WTC11 (cell line): ENCODE measurements around the gene CEP19.

Experiments used
- CREM ChIP-seq: sonication (generic); formaldehyde crosslinking; IDR thresholded peaks from 2 replicates; pipeline ENCODE4 v1.8.1; 2022; ENCODE audit warnings: mild to moderate bottlenecking, missing genetic modification reagents, moderate library complexity
- CTCF ChIP-seq: fragments of 200-600 bp; IDR thresholded peaks from 2 replicates; pipeline ENCODE4 v1.8.0; 2022; ENCODE audit warnings: antibody characterized with exemption
- NR1H2 ChIP-seq: sonication (generic); formaldehyde crosslinking; IDR thresholded peaks from 2 replicates; pipeline ENCODE4 v1.9.0; 2021; ENCODE audit warnings: mild to moderate bottlenecking, moderate library complexity, missing genetic modification reagents
- SMAD4 ChIP-seq: sonication (generic); formaldehyde crosslinking; IDR thresholded peaks from 2 replicates; pipeline ENCODE4 v1.8.0; 2022; ENCODE audit warnings: mild to moderate bottlenecking, missing genetic modification reagents
- SP1 ChIP-seq: sonication (generic); formaldehyde crosslinking; conservative IDR thresholded peaks from 2 replicates; pipeline ENCODE4 v1.8.1; 2022; ENCODE audit warnings: missing genetic modification reagents
- ZBTB43 ChIP-seq: sonication (generic); formaldehyde crosslinking; IDR thresholded peaks from 2 replicates; pipeline ENCODE4 v1.8.1; 2023; ENCODE audit warnings: mild to moderate bottlenecking, missing genetic modification reagents
- ZNF396 ChIP-seq: fragments of 250-450 bp; sonication (Bioruptor Pico); IDR thresholded peaks from 2 replicates; pipeline ENCODE4 v1.8.0; 2021; ENCODE audit warnings: mild to moderate bottlenecking, moderate library complexity, borderline replicate concordance
- ZNF671 ChIP-seq: fragments of 250-450 bp; sonication (Bioruptor Pico); IDR thresholded peaks from 2 replicates; pipeline ENCODE4 v1.8.0; 2021; ENCODE audit warnings: mild to moderate bottlenecking
- TF ChIP-seq, protein P1 (sequence below): sonication (generic); formaldehyde crosslinking; IDR thresholded peaks from 2 replicates; pipeline ENCODE4 v1.8.0; 2022; ENCODE audit warnings: mild to moderate bottlenecking, missing genetic modification reagents

DNA sequence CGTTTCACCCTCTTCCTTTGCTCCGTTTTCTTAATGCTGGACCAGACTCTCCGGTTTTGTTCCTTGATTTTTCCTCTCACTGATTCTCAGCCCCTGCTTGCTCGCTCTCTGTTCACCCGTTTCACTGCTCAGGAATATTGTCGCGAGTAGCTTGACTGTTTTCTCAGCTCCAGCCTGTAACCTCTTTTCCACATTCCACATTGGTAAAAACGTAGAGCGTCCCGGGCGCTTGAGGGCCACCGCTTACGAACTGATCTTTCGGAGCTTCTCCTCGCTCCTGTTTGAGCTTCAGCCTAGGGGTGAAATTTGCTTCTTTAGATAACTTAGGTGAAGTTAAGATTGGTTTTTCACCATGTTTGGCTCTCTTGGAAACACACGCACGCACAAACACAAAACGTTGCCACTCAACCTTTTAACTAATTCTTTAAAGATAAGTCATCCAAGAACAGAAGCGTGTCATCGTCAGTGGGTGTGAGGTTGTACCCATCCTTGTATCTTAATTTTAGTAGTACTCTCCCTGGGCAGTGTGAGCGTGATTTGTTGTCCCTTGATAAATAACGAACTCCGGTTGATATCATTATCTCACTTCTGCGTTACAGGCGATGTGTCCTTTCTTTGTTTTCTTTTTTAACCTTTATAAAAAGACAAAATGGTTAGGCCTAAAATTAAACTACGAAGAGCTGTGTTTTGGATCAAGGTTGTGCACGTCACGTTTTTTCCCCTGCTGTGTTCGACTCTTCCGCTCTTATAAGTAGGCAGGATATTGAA lies 28.6 kb upstream of the CEP19 start:
- TF ChIP-seq CREM (no peak), CTCF (no peak), SMAD4 (no peak), ZNF671 (CRISPR knock-in tag) (no peak), ZBTB43 (CRISPR knock-in tag) (no peak), ZNF396 (CRISPR knock-in tag) (no peak), NR1H2 (CRISPR knock-in tag) (no peak), SP1 (CRISPR knock-in tag) (no peak)
- TF ChIP-seq, protein P1, sequence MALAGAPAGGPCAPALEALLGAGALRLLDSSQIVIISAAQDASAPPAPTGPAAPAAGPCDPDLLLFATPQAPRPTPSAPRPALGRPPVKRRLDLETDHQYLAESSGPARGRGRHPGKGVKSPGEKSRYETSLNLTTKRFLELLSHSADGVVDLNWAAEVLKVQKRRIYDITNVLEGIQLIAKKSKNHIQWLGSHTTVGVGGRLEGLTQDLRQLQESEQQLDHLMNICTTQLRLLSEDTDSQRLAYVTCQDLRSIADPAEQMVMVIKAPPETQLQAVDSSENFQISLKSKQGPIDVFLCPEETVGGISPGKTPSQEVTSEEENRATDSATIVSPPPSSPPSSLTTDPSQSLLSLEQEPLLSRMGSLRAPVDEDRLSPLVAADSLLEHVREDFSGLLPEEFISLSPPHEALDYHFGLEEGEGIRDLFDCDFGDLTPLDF (CRISPR knock-in tag), result no peak
